NCI-H1417 (cell line): Measurements from ENCODE around the gene POGLUT2.
A peak's percentile ranks its signal among the peaks of the same experiment; 100 is the strongest.
"Not testable (repeated sequence)": the region's sequence is repeated elsewhere in the genome, so short reads cannot be mapped to it uniquely, and the experiment has no call there.

ENCODE experiments used
- DNase-seq, 3 experiments: peaks; one replicate each; lab custom pipeline; 2025; lab: John Stamatoyannopoulos, UW

POGLUT2 gene

DNA sequence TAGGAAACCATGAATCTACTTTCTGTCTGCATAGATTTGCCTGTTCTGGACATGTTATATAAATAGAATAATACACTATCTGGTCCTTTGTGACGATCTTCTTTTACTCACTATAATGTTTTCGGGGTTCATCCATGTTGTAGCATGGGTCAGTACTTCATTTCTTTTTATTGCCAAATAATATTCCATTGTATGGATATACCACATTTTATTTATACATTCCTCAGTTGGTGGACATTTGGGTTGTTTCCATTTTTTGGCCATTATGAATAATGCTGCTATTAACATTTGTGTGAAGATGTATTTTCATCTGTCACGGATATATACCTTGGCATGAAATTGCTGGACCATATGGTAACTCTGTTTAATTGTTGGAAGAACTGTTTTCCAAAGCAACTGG, 6.9 kb upstream of the POGLUT2 start:
- DNase-seq = no peak

DNA sequence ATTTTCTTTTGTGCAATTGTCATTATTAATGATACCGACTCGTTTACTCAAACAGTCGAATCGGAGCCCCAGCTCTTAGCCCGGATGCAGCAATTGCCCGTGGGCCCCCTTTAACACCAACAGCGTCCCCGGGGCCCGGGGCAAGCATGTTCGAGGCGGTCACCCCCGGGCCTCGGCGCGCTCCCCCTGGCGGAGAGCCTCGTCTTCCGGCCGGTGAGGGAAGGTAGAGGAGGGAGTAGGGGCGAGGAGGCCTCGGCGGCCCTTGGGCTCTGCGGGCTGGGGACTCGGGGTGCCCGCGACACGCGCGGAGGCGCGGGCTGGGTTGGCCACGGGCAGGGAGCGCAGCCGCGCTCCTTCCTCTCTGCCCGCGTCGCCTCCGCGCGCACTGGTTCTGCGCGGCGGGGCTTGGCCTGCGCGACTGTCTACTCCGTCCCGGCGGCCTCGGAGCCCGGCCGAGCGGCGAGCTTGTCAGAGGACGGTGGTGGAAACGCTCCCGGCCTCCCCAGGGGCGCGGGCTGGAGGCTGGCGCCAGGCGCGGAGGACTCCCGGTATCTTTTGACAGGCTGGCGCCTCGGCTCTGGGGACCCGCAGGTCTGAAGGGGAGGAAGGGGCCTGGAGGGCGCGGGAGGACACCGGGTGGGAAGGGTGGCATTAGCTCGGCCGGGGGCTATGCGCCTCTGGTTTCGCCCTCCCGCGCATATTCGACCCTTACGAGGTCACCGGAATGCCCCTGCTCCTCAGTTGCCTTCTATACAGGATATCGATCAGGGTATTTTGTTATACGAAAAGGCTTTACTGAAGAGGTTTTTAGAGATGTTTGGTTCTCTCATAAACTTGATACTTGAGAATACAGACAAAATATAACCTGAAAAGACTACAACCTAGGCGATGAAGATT, 1.6 kb upstream of the POGLUT2 start:
- DNase-seq = peak; percentile 85 to 91 (median 91)

DNA sequence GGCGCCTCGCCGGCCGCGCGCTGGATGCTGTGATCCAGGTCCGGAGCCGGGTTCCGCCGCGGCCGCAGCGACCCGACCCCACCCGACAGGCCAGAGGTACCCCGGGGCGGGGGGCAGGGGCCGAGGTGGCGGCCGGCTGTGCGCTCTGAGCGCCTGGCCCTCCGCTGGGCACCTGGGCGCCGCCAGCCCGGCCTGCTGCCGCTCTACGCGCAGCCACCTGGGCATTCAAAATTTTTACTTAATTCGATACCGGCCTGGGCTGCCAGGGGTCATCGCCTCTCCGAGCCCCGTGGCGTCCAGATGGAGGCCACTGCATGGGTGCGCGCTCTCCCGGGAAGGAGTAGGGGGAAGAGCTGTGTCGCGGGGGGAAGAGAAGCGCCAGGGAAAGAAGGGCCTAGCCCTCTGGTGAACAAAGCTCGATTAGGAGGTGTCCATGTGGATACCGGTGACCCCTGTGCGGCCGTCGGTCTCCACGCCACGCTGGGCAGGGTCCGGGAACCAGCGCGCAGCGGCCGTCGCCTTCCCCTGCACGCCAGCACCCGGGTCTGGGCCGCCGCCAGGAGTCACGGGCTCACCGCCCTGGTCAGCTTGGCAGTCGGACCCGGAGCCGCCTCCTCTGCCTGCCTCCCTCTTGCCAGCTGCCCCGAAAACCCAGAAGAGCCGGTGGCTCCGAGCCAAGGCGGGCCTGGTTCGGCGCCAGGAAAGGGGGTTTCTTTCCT, 809 bp upstream of the POGLUT2 start:
- DNase-seq = peak; percentile 49 to 88 (median 81)

DNA sequence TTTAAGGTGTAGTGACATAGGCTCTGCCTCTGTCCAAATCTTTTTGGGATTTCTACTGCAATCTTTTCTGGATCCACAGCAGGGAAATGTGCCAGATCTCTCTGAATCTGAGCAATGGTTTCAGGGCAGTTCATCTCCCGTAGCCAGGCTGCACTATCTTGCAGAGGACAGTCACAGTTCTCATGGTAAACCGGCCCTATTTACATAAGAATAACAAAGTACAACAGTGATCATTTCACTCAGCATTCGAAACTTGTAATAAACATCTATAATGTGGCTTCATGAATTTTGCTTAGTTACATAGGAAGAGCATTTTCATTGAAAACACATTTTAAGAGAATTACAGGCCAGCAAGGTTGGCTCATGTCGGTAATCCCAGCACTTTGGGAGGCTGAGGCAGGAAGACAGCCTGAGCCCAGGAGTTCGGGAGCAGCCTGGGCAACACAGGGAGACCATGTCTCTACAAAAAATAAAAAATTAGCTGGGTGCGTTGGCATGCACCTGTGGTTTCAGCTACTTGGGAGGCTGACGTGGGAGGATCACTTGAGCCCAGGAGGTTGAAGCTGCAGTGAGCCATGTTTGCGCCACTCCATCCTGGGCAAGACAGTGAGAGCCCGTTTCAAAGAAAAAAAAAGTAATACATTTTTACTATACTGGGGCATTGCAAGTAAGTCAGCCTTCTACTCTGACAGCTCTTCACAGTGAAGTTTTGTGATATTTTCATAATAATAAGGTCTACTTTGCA, 5.0 kb downstream of the POGLUT2 start:
- DNase-seq = no peak

DNA sequence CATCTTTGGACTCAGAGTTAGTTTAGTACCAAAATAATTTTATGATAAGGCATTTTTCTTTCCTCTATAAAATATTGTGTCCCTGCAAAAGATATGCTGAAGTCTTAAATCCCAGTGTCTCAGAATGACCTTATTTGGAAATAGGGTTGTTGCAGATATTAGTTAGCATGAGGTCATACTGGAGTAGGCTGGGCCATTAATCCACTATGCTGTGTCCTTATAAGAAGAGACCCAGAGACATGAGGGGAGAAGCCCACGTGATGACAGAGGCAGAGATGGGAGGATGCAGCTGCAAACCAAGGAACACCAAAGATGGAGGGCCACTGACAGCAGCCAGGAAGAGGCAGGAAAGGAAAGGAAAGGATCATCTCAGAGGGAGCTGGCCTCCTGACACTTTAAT, 6.4 kb downstream of the POGLUT2 start:
- no peak for DNase-seq

DNA sequence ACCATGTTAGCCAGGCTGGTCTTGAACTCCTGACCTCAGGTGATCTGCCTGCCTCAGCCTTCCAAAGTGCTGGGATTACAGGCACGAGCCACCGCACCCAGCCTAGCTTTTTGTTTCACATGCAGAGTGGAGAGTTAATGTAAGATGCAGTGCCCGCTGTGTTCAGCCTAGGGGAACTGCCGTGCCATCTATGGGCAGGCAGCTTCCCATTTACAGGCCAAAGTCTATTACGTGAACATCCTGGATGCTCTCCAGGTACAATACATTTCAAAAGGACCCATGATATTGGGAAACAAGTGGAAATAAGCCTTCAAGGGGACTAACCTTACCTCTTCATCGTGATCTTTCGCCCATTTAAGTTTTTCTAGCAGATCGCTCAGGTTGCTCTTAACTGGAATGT, 10.1 kb downstream of the POGLUT2 start:
- DNase-seq = no peak

DNA sequence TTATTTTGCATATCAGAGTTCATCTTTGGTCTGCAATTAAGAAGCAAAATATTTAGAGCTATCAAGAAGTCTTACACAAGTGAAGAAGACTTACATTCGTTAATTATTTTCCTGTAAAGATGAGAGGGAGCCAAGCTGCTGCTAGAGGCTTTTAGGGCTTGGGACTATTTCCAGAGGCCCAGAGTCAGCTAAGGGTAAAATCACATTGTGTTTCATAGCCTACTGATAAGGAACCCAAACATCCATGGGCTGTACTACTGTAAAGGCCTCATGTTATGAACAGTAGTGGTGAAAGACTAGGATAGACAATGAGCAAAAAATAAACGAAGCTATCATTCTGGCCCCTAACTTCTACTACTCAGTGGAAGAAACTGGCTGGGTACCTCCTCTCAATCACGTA, 14.3 kb downstream of the POGLUT2 start:
- DNase-seq = no peak

DNA sequence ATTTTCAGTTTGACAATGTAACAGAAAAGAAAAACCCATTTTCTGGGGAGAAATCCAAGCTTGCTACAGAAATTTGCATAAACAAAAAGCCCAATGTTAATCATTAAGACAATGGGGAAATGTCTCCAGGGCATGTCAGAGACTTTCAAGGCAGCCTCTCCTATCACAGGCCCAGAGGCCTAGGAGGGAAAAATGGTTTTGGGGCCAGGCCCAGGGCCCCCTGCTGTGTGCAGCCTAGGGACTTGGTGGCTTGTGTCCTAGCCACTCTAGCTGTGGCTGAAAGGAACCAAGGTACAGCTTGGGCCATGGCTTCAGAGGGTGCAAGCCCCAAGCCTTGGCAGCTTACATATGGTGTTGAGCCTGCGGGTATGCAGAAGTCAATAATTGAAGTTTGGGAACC, 17.2 kb downstream of the POGLUT2 start:
- DNase-seq = no peak

DNA sequence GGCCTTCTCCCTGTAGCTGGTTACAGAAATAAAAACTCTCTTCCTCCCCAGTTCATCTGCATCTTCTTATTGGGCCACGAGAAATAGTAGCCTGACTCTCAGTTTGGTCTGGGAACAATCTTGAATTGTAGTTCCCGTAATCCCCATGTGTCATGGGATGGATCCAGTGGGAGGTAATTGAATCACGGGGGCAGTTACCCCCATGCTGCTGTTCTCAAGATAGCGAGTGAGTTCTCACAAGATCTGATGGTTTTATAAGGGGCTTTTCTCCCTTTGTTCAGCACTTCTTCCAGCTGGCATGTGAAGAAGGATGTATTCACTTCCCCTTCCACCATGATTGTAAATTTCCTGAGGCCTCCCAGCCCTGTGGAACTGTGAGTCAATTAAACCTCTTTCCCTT, 18.1 kb downstream of the POGLUT2 start:
- not testable (repeated sequence) for DNase-seq

DNA sequence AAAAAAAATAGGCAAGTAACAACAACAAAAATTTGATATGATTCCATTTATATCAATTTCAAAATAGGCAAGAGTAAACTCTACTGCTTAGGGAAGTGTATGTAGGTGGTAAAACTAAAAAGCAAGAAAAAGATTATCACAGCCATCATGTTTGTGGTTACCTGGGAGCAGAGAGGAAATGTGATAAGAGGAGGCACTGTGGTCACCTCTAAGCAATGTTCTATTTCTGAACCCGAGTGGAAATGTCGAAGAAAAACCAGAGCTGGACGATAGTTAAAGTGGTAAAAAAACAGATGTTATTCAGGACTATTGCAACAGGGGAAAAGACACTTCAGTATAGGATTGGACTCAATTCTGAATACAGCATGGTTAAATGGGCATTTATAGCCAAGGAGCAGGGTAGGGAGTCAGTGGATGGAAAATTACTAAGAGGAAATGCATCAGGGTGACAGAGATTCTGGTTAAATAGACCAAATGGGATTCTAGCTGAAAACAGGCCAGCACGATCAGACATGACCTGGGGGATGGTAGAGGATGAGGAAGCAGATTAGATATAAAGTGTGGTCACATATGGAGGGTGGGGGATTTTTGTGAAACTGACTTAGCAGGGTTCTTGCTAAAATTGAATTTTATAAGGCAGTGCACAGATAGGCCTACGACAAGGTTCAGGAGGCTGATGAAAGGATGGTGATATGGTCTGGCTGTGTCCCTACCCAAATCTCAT, 19.2 kb downstream of the POGLUT2 start:
- no peak for DNase-seq

DNA sequence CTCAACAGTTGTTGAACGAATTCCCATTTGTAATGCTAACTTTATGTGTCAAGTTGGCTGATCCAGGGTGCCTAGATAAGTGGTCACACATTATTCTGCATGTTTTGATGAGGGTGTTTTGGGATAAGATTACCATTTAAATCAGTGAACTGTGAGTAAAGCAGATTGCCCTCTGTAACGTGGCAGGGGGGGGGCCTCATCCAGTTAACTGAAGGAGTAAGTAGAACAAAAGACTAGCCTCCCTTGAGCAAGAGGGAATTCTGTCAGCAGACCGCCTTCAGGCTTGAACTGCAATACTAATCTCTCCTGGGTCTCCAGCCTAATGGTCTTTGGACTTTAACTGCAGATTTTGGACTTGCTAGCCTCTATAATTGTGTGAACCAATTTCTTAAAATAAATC, 21.0 kb downstream of the POGLUT2 start:
- DNase-seq = no peak

DNA sequence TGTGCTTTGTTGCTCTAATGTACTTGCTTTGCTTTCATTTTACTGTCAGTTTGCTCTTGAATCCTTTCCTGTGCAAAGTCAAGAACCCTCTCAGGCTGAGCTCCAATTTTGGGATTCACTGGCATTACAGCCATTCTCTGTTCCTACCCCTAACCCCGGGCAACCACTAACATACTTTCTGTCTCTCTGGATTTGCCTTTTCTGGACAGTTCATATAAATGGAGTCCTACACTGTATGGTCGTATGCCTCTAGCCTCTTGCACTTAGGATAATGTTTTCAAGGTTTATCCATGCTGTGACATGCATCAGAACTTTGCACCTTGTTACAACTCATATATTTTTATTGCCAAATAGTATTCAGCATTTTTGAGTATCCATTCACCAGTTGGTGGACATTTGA, 22.5 kb downstream of the POGLUT2 start:
- no peak for DNase-seq

DNA sequence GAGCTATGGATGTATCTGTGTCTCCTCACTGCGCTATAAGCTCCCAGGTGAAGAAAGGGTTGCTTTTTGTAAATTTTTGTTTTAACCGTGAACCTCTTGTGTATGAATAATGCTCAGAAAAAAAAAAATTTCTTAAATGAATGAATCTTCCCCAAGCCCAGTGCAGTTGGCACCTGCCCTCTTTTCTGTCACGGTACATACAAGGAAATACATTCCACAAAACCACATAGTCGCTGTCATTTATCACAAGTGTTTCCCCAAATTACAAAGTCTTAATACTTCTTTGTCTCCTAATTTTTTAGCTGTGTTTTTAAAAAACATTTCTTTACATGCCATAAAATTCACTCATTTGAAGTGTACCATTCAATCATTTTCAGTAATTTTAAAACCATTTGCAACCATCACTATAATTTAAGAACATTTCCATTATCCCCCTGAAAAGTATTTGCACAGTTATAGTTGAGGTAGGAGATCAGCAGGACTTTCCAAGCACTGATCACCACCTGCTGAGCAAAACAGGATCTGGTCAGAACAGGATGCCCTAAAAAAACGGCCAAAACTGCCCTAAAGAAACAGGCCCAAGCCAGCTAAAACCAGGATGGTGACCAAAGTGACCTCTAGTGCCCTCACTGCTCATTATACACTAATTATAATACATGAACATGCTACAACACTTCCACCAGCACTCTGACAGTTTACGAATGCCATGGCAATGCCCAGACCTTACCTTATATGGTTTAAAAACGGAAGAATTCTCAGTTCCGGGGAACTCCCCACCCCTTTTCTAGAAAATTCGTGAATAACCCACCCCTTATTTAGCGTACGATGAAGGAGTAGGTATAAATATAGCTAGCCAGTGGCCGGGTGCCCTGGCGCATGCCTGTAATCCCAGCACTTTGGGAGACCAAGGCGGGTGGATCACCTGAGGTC, 23.9 kb downstream of the POGLUT2 start:
- DNase-seq = peak in 1 of 3 experiments; percentile 11

DNA sequence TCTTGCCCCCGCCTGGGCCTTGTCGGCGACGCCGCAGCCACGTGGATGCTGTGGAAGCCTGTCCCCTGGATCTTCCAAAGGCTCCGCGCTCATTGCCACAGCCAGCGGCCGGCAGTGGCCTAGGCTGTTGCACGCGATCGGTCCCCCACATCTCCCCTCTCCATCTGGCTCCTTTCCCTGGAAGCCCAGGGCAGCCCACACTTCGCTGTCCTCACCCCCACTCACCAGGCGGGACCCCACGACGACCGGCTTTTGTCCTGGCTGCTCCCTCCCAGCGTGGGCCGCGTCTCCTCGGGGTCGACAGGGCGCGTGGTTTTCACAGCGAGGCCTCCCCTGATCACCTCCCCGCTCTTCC, 24.6 kb downstream of the POGLUT2 start:
- DNase-seq = no peak

DNA sequence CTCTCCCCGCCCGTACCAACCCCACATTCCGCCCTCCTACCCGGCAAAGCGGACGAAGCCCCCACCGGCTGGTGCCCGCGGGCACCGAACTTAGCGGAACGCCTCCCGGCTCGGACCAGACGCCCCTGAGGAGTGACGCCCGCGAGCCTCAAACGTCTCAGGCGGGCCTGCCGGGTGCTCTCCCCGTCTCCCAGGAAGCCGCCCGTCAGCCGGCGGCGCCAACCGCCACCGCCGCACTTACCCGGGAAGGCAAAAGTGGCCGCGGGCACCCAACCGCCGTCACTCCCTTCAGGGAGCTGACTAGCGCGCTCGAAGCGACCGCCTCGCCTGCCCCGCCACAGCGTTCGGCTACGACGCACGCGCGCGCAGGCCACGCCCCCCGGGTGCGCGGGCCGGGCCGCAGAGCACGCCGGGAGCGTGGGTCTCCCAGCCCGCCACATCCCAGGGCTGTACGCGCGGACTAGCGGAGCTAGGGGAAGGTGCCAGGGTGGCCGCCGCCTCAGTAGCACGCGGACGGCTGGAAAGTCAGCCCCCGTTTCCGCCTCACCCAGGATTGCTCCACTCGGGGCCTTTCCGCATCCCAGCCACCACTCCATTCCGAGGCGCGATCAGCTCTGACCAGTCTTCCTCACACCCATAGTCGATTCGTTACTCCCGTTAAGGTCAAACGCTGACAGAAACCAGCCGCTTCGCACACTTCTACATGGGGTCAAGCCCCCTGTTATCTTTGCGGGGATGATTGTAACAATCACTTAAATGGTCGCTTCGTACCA, 25.1 kb downstream of the POGLUT2 start, which contains the start of gene TEX30:
Gene TEX30, minus strand, starts transcription at position 346 of the 773 bp plus-strand sequence. CDS start 3,760 bp downstream, outside the sequence.
- DNase-seq = peak; percentile 95 to 96 (median 96)

DNA sequence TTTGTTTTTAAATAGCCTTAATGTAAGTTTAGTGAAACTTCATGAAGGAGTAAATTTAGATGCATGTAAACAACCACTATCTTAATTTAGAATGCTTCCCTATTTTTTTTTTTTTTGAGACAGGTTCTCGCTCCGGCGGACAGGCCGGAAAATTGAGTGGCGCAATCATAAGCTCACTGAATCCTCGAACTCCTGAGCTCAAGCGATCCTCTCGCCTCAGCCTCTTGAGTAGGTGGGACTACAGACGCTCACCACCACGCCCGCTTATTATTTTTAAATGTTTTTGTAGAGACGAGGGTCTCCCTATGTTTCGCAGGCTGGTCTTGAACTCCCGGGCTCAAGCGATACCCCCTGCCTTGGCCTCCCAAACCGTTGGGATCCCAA, 26.7 kb downstream of the POGLUT2 start:
- no peak for DNase-seq

DNA sequence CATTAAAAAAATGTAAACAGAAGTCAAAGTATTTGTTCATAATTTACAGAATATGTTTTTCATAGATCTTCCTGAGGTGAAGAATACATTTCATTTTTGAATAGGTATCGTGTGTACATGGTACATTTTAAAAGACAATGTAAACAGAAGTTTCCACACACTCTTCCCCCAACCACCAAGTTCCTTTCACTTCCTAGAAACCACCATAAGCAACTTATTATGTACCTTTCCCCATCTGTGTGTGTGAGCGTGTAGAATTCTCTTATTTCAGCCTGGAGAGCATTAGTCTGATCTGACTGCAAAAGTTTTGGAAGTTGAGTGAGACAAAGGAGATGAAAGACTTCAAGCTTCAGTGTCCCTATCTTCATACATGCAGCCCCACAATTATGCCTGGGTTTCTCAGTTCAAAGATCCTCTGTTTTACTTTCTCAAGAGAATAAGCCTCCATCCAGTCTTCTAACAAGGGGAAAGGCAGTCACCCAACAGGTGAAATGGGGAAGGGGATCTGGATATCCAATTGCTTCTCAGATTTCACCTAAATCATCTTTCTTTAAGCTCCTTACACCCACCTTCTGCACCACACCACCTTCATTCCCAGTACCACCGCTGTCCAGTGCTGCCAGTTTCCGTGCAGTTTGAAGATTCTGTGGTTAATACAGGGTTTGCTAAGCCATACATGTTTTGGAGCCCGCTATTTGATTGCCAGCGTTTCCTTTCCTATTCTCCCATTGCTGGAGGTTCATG, 27.3 kb downstream of the POGLUT2 start:
- no peak for DNase-seq

DNA sequence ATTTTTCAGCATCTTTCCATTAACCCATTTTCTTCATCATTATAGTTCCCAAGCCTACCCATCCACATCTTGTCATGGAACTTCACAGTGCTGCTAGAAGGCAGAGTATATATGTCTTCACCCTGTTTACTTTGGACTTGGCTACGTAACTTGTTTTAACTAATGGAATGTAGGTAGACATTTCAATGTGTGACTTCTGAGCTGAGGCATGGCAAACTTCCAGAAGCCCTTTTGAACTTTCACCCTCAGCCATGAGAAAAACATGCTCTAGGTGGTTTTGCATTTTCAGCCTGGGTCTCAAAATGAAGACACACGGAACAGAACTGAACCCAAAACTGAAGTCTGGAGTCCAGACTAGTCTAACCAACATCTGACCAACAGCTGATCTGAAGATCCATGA, 28.3 kb downstream of the POGLUT2 start:
- DNase-seq = no peak

DNA sequence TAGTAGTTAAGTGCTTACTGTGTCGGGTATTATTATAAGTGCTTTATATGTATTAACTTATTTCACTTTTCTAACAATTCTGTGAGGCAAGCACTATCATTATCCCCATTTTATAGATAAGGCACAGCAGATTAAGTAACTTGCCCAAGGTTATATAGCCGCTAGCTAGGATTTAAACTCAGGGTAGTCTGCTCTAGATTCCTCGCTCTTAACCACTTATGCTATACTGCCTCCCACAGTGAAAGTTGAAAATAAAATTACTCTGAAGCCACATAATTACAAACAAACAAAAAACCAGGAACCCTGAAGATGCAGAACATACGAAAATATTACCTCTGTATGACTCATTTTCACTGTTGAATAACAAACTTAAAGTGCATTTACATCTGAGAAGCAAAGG, 29.1 kb downstream of the POGLUT2 start:
- peak in 1 of 3 experiments; percentile 45 for DNase-seq
